Natural killer cell (primary cell): ENCODE data around the gene ETV7. TPM values are rescaled to one million over a fixed set of nuclear protein-coding genes. Genes with fewer than 3 reads are reported as not detected.

ENCODE experiments used
- ATAC-seq, 3 donors: fragments of 150-1000 bp in 2 of 3; fragments of 200-7000 bp in 1 of 3; cut with Tn5 transposase; 1 replicate in 1 of 3; 2 replicates in 2 of 3; pipeline ENCODE4 v1.10.0; 2021; ENCODE audit warnings: mild to moderate bottlenecking in 2 of 3, moderate library complexity in 2 of 3
- DNase-seq, 2 donors: peaks; one replicate each; pipeline versions ENCODE4 v3.0.0 to v3.0.0-alpha.2; 2013 to 2021; ENCODE audit warnings: mixed read lengths in 1 of 2
- H3K27ac ChIP-seq: one replicate; pipeline ENCODE4 v1.5.1; 2013; ENCODE audit warnings: mild to moderate bottlenecking, low read length
- H3K27me3 ChIP-seq: one replicate; pipeline ENCODE4 v1.6.1; 2013; ENCODE audit warnings: low read length; ENCODE audit not compliant: control insufficient read depth, insufficient read depth
- H3K36me3 ChIP-seq: one replicate; pipeline ENCODE4 v1.6.1; 2013; ENCODE audit warnings: low read length; ENCODE audit not compliant: control insufficient read depth, insufficient read depth
- H3K4me1 ChIP-seq: one replicate; pipeline ENCODE4 v1.6.1; 2013; ENCODE audit warnings: low read length; ENCODE audit not compliant: control insufficient read depth, insufficient read depth
- H3K4me3 ChIP-seq: one replicate; pipeline ENCODE4 v1.5.1; 2013; ENCODE audit warnings: low read length
- H3K9me3 ChIP-seq: one replicate; pipeline ENCODE4 v1.6.1; 2013; ENCODE audit warnings: low read length; ENCODE audit not compliant: control insufficient read depth, insufficient read depth
- H3K27ac Mint-ChIP-seq, 2 donors: one replicate each; pipeline ENCODE4 v1.8.0; 2022; ENCODE audit warnings: mild to moderate bottlenecking in 2 of 2, mixed read lengths in 2 of 2, moderate library complexity in 1 of 2
- H3K27me3 Mint-ChIP-seq, 2 donors: one replicate each; pipeline ENCODE4 v1.8.0; 2022; ENCODE audit warnings: low read depth in 2 of 2, mixed read lengths in 2 of 2
- H3K36me3 Mint-ChIP-seq: one replicate; pipeline ENCODE4 v1.8.0; 2022; ENCODE audit warnings: mixed read lengths
- H3K4me1 Mint-ChIP-seq, 2 donors: one replicate each; pipeline ENCODE4 v1.8.0; 2022; ENCODE audit warnings: mixed read lengths in 2 of 2
- H3K4me3 Mint-ChIP-seq: one replicate; pipeline ENCODE4 v1.8.0; 2022; ENCODE audit warnings: mild to moderate bottlenecking, moderate library complexity, mixed read lengths
- H3K9me3 Mint-ChIP-seq, 2 donors: one replicate each; pipeline ENCODE4 v1.8.0; 2022; ENCODE audit warnings: mixed read lengths in 2 of 2
- CTCF ChIP-seq: fragments of 200-600 bp; IDR thresholded peaks from one replicate; pipeline ENCODE4 v1.8.0; 2022; ENCODE audit warnings: antibody characterized with exemption
- WGBS: methylation state at CpG from one replicate; pipeline ENCODE4 v1.1.7; 2013; ENCODE audit warnings: missing lambda C conversion rate; ENCODE audit not compliant: insufficient coverage; 5-methylcytosine and 5-hydroxymethylcytosine counted together
- intact Hi-C: fragments of 100-400 bp; cut with micrococcal nuclease; formaldehyde crosslinking; loops from one replicate; pipeline ENCODE4 v1.14.2; 2022
- total RNA-seq, 4 donors: library from RNA; stranded (reverse); fragments of 120-200 nt in 1 of 4; gene quantifications; one replicate each; pipeline versions ENCODE4 v1.2.3 to v1.2.4, GENCODE V29; 2013 to 2022

ETV7 gene
- total RNA-seq, 3 donors from 2014 or later (not counting 1 experiment from before 2014, with no cell fraction given), result 0.96 to 2.8 (median 1.7) TPM

GRCh38 chr6:36419310-36419709 is 31.8 kb upstream of the ETV7 start:
- Mint-ChIP-seq H3K4me3 (no peak overlapping the region), H3K27ac (no peak overlapping the region), H3K9me3 (no peaks in the 10 kb centered on the region), H3K27me3 (peaks cover 4 to 6% of the 10 kb centered on the region in 2 donors), H3K36me3 (no peaks in the 10 kb centered on the region), H3K4me1 (peaks cover 15 to 17% of the 10 kb centered on the region in 2 donors)
- H3K36me3 ChIP-seq, result no peaks in the 10 kb centered on the region
- no peak for TF ChIP-seq CTCF
- no peak overlapping the region for H3K27ac ChIP-seq
- 75% methylated on average over 1 of the region's 1 CpG for WGBS
- peaks cover 11% of the 10 kb centered on the region for H3K4me1 ChIP-seq
- ATAC-seq (no peak), DNase-seq (no peak)
- H3K27me3 ChIP-seq, result no peaks in the 10 kb centered on the region
- no peaks in the 10 kb centered on the region for H3K9me3 ChIP-seq
- no peak overlapping the region for H3K4me3 ChIP-seq
- intact Hi-C loops, result no loop called here

GRCh38 chr6:36418558-36418957 is 31.1 kb upstream of the ETV7 start:
- DNase-seq, result no peak
- Histone ChIP-seq H3K27ac (no peak overlapping the region), H3K4me3 (no peak overlapping the region), H3K9me3 (no peaks in the 10 kb centered on the region), H3K36me3 (no peaks in the 10 kb centered on the region), H3K27me3 (no peaks in the 10 kb centered on the region), H3K4me1 (peaks cover 7% of the 10 kb centered on the region)
- no peaks in the 10 kb centered on the region for H3K36me3 Mint-ChIP-seq
- no peak for ATAC-seq
- no peak for TF ChIP-seq CTCF
- intact Hi-C loops, result no loop called here
- H3K27ac Mint-ChIP-seq, result no peak overlapping the region
- peaks cover 10 to 12% of the 10 kb centered on the region in 2 donors for H3K4me1 Mint-ChIP-seq
- WGBS, result 100% methylated on average over 3 of the region's 3 CpGs
- H3K27me3 Mint-ChIP-seq, result peaks cover 4 to 10% of the 10 kb centered on the region in 2 donors
- no peaks in the 10 kb centered on the region for H3K9me3 Mint-ChIP-seq
- H3K4me3 Mint-ChIP-seq, result no peak overlapping the region

- Histone ChIP-seq H3K9me3 (no peaks in the 10 kb centered on the region), H3K27ac (no peak overlapping the region), H3K36me3 (no peaks in the 10 kb centered on the region), H3K4me3 (no peak overlapping the region), H3K4me1 (no peaks in the 10 kb centered on the region), H3K27me3 (no peaks in the 10 kb centered on the region)
- peaks cover 3% of the 10 kb centered on the region in 2 donors for H3K9me3 Mint-ChIP-seq
- no peak for DNase-seq
- no peak for ATAC-seq
- H3K4me3 Mint-ChIP-seq, result no peak overlapping the region
- TF ChIP-seq CTCF, result no peak
- H3K4me1 Mint-ChIP-seq, result no peaks in the 10 kb centered on the region
- WGBS, result 100% methylated on average over 1 of the region's 1 CpG
- peaks cover 8% of the 10 kb centered on the region for H3K36me3 Mint-ChIP-seq
- no peak overlapping the region for H3K27ac Mint-ChIP-seq
- peaks cover 14 to 24% of the 10 kb centered on the region in 2 donors for H3K27me3 Mint-ChIP-seq
- intact Hi-C loops, result no loop called here
Observed at GRCh38 chr6:36414481-36414880, 27.0 kb upstream of the ETV7 start.
